ENCODE results near the gene MTR.
"Not testable (repeated sequence)": the region's sequence is repeated elsewhere in the genome, so short reads cannot be mapped to it uniquely, and the experiment has no call there.

Gene MTR

GRCh38 chr1:236835491-236835890 lies 40.4 kb downstream of the MTR start:
- no peak for DNase-seq

- DNase-seq, result no peak
Measured at GRCh38 chr1:236836157-236836556, 41.1 kb downstream of the MTR start.

- no peak for DNase-seq
Measured at GRCh38 chr1:236837115-236837514, 42.0 kb downstream of the MTR start.

GRCh38 chr1:236837897-236838296 lies 42.8 kb downstream of the MTR start:
- no peak for DNase-seq

- DNase-seq, result no peak
Measured at GRCh38 chr1:236841341-236841740, 46.2 kb downstream of the MTR start.

GRCh38 chr1:236844499-236845271 lies 49.6 kb downstream of the MTR start:
- DNase-seq, result no peak

- DNase-seq, result no peak
Measured at GRCh38 chr1:236845830-236846229, 50.7 kb downstream of the MTR start.

- DNase-seq, result no peak
Measured at GRCh38 chr1:236848274-236848923, 53.3 kb downstream of the MTR start.

- no peak for DNase-seq
Measured at GRCh38 chr1:236850077-236850979, 55.2 kb downstream of the MTR start.

- DNase-seq, result no peak
Measured at GRCh38 chr1:236851871-236852270, 56.8 kb downstream of the MTR start.

- DNase-seq, result no peak
Measured at GRCh38 chr1:236853921-236854604, 59.0 kb downstream of the MTR start.

- DNase-seq, result no peak
Measured at GRCh38 chr1:236854605-236854983, 59.5 kb downstream of the MTR start.

- DNase-seq, result not testable (repeated sequence)
Measured at GRCh38 chr1:236856649-236857048, 61.6 kb downstream of the MTR start.

GRCh38 chr1:236858165-236858564 lies 63.1 kb downstream of the MTR start:
- no peak for DNase-seq

GRCh38 chr1:236860101-236860500 lies 65.0 kb downstream of the MTR start:
- DNase-seq, result no peak

GRCh38 chr1:236860674-236861073 lies 65.6 kb downstream of the MTR start:
- DNase-seq, result no peak

GRCh38 chr1:236861560-236862218 lies 66.6 kb downstream of the MTR start:
- no peak for DNase-seq

- no peak for DNase-seq
Measured at GRCh38 chr1:236862219-236862591, 67.1 kb downstream of the MTR start.

GRCh38 chr1:236862615-236863211 lies 67.6 kb downstream of the MTR start:
- no peak for DNase-seq

GRCh38 chr1:236864211-236864610 lies 69.1 kb downstream of the MTR start:
- no peak for DNase-seq

GRCh38 chr1:236864996-236865817 lies 70.1 kb downstream of the MTR start:
- DNase-seq, result no peak

Data from activated naive CD4-positive, alpha-beta T cell (primary cell).